ENCODE measurements around the gene SZRD1.

DNA sequence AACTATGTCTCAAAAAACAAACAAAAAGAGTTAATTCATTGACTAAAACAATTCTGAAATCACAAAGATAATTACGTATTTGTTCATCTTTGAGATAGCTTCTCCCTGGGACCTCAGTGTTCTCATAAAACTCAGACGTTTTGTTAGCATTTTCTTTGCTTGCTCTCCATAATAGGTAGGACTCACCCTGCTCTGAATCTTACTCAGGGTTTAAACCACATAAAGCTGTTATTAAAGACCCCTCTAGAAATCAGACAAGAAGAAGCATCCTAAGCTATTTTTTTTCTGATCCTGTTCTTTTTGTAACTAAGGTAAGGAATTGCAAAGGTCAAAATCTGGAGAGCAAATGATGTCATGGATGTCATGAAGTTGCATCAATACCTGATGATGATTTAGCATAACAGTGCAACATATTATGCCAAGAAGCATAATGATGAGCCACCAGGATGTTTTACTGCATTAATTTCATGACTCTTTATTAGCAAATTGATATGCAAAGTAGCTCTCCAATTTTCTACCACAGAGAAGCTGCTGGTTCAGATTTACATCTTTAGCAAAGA lies 17.1 kb upstream of the SZRD1 start:
- TF ChIP-seq POLR2A (IDR thresholded peaks at IDR 0.05; ENCODE audit: low read depth, low read length) (no peak), FOS (IDR thresholded peaks at IDR 0.05; ENCODE audit: low read depth, low read length) (no peak), RFX5 (IDR thresholded peaks at IDR 0.05; ENCODE audit: low read depth, low read length) (no peak), RCOR1 (IDR thresholded peaks at IDR 0.05; ENCODE audit: insufficient replicate concordance, low read length) (no peak), SMC3 (IDR thresholded peaks at IDR 0.05; ENCODE audit: low read depth, low read length) (no peak), MAFK (IDR thresholded peaks at IDR 0.05; ENCODE audit: low read depth, low read length) (no peak), RAD21 (IDR thresholded peaks at IDR 0.05; ENCODE audit: low read length) (no peak), NFE2L2 (IDR thresholded peaks at IDR 0.05; ENCODE audit: low read depth, low read length) (no peak), MAZ (IDR thresholded peaks at IDR 0.05; ENCODE audit: borderline replicate concordance, low read depth, low read length) (no peak), MXI1 (IDR thresholded peaks at IDR 0.05; ENCODE audit: borderline replicate concordance, low read depth, low read length) (no peak)
- TF ChIP-seq, protein P1, sequence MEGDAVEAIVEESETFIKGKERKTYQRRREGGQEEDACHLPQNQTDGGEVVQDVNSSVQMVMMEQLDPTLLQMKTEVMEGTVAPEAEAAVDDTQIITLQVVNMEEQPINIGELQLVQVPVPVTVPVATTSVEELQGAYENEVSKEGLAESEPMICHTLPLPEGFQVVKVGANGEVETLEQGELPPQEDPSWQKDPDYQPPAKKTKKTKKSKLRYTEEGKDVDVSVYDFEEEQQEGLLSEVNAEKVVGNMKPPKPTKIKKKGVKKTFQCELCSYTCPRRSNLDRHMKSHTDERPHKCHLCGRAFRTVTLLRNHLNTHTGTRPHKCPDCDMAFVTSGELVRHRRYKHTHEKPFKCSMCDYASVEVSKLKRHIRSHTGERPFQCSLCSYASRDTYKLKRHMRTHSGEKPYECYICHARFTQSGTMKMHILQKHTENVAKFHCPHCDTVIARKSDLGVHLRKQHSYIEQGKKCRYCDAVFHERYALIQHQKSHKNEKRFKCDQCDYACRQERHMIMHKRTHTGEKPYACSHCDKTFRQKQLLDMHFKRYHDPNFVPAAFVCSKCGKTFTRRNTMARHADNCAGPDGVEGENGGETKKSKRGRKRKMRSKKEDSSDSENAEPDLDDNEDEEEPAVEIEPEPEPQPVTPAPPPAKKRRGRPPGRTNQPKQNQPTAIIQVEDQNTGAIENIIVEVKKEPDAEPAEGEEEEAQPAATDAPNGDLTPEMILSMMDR (conservative IDR thresholded peaks at IDR 0.05; ENCODE audit: low read depth, low read length) = no peak
- TF ChIP-seq, protein P2, sequence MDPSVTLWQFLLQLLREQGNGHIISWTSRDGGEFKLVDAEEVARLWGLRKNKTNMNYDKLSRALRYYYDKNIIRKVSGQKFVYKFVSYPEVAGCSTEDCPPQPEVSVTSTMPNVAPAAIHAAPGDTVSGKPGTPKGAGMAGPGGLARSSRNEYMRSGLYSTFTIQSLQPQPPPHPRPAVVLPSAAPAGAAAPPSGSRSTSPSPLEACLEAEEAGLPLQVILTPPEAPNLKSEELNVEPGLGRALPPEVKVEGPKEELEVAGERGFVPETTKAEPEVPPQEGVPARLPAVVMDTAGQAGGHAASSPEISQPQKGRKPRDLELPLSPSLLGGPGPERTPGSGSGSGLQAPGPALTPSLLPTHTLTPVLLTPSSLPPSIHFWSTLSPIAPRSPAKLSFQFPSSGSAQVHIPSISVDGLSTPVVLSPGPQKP (IDR thresholded peaks at IDR 0.05; ENCODE audit: borderline replicate concordance, low read depth, low read length) = no peak
- TF ChIP-seq, protein P3, sequence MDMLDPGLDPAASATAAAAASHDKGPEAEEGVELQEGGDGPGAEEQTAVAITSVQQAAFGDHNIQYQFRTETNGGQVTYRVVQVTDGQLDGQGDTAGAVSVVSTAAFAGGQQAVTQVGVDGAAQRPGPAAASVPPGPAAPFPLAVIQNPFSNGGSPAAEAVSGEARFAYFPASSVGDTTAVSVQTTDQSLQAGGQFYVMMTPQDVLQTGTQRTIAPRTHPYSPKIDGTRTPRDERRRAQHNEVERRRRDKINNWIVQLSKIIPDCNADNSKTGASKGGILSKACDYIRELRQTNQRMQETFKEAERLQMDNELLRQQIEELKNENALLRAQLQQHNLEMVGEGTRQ (IDR thresholded peaks at IDR 0.05; ENCODE audit: low read depth, low read length) = no peak

Data from IMR-90 (cell line).